ENCODE data around the gene PCDH1.

The PCDH1 gene

DNA sequence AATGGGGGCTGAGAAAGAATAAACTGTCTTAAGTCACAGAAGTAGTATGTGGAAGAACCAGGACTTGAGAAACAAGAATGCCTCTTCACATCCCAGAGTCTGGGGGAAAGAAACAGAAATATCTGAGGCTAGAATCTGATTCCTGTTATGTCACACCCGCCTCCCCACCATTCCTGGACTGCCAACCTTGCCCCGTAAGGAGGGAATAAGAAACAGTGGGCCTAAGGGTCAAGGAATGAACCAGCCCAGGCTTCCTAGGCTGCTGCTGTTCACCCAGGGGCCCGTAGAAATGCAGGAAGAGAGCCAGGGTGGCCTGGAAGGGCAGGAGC, 4.3 kb downstream of the PCDH1 start:
- DNase-seq: no peak
- no peak for ATAC-seq

DNA sequence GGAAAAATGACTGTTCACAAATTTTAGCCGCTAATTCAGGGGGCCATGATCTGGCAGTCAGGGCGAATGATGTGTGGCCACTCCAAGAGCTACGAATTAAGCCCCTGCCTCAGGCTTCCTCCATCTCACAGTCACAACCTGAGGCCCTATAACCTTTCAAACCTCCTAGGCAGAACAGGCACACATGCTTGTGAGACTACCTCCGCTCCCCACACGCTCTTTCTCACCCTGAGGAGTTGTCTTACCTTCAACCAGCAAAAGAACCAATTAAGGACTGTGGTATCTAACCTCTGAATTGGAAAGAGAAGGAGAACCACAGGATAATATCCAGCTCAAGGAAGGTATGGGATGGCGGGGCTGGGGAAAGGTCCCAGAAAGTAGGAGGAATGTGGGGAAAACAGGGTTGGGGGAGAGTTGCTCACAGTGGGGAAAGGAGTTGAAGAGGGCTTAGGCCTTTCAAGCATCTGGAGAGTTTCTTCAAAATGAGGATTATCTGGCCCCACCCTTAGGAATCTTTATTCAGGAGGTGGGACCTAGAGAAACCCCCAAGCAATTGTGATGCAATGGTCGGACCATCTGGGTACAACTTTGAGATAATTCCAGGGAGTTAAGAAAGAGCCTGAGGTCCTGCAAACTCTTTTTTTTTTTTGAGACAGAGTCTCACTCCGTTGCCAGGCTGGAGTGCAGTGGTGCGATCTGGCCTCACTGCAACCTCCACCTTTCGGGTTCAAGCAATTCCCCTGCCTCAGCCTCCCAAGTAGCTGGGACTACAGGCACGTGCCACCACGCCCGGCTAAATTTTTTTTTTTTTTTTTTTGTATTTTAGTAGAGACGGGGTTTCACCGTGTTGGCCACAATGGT, 5.5 kb downstream of the PCDH1 start:
- ATAC-seq: no peak
- DNase-seq: no peak

GRCh38 chr5:141871870-141872269, 6.3 kb downstream of the PCDH1 start:
- DNase-seq: no peak
- no peak for ATAC-seq

- ATAC-seq (no peak), DNase-seq (no peak)
These were observed 7.3 kb downstream of the PCDH1 start for GRCh38 chr5:141870871-141871270.

- no peak for ATAC-seq
- DNase-seq: no peak
These were observed 8.0 kb downstream of the PCDH1 start for GRCh38 chr5:141870228-141870627.

DNA sequence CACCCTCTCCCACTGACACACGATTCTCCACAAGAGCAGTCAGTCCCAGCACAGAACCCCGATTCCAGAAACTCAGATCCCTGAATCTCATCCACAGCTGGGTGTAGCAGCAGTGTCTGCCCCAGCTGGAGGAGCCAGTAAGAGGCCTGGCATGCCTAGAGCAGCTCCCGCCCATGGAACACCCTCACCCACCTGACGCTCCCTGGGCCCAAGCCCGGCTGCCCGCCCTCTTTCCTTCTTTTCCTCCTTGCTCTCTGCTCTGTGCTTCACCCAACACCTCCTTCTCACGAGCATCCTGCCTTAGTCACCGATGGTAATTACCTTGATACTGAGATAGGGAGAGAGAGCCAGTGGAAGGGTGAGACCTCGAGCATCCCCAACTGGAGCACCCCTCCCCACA, 8.7 kb downstream of the PCDH1 start:
- ATAC-seq (no peak), DNase-seq (no peak)

DNA sequence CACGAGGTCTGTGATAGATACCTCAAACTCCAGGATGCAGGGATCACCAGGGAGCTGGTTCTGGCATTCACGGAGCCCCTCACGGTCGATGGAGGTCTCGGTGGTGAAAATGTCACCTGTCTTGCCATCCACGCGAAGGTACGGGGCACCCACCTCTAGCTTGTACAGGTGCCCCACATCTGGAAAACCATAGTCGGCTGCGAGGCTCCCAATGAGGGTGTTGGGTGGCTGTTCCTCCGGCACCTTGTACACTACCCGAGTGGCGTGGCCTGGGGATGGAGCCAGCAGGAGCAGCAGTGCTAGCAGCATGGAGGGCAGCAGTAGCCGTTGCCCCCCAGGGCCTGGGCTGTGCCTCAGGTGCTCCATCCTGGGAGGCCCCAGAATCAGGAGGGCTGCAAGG, 9.2 kb downstream of the PCDH1 start:
- no peak for ATAC-seq
- DNase-seq: no peak

GRCh38 chr5:141868541-141868940, 9.7 kb downstream of the PCDH1 start:
- ATAC-seq: no peak

GRCh38 chr5:141867651-141868050, 10.6 kb downstream of the PCDH1 start:
- ATAC-seq: no peak
- DNase-seq: no peak

More at GRCh38 chr5:141868541-141868940, 9.7 kb downstream of the PCDH1 start:
- DNase-seq: no peak

GRCh38 chr5:141867139-141867538, 11.1 kb downstream of the PCDH1 start:
- DNase-seq (no peak), ATAC-seq (no peak)

- ATAC-seq (no peak), DNase-seq (no peak)
These were observed 12.1 kb downstream of the PCDH1 start for GRCh38 chr5:141866096-141866495.

- no peak for DNase-seq
- ATAC-seq: no peak
These were observed 12.8 kb downstream of the PCDH1 start for GRCh38 chr5:141865406-141865805.

DNA sequence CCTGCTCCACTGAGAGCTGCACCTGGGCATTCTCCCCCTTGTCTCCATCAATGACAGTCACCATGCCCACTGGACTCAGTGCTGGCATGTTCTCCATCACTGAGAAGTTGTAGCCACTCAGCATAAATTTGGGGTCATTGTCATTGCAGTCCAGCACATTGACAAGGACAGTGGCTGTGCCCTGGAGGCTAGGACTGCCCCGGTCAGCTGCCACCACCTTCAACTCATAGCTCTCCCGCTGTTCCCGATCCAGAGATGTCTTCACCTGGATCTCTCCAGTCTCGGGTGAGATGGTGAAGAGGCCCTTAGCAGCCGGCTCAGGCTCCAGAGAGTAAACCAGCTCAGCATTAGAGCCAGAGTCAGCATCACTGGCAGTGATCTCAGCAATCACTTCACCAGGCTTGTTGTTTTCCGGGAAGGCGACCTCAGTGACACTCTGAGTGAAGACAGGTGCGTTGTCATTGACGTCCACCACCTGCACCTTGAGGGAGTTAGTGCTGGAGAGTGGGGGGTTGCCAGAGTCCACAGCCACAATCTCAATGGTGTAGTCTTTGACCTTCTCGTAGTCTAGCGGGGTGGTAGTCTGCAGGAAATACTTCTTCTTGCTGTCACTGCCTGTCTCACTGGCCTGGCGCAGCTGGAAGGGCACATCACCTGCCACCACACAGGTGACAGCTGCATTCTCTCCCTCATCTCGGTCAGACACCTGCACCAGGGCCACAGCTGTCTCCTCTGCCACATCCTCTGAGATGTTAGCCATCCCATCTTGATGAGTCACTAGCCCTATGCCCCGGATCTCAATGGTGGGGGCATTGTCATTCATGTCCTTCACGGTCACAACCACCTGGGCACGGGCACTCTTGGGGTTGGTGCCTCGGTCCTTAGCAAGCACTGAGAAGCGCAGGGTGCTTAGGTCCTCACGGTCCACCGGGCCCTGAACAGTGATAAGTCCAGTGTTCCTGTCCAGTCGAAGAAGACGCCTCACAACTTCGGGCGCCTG, 13.5 kb downstream of the PCDH1 start:
- ATAC-seq (no peak), DNase-seq (no peak)

DNA sequence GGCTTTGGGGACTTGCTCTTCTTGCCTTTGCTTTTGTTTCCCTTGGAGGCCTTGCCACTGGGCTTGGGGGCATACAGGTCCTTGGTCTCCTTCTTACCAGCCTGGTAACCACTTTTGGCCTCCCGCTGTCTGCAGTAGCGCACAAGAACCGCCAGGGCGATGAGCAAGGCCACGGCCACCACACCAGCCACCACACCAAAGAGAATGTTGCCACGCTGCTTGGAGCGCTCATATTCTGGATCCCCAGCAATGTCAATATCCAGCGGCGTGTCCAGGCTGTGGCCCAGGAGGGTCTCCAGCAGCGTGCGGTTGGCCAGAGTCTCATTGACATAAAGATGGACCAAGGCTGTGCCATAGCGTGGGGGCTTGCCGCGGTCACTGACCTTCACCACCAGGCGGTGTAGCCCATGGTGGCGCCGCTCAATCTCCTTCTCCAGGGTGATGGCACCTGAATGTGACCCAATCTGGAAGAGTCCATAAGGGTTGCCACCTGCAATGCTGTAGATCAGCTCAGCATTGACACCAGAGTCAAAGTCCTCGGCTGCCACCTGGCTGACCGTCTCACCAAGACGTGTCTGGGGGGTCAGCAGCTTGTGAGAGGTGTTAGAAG, 14.5 kb downstream of the PCDH1 start:
- DNase-seq (no peak), ATAC-seq (no peak)

DNA sequence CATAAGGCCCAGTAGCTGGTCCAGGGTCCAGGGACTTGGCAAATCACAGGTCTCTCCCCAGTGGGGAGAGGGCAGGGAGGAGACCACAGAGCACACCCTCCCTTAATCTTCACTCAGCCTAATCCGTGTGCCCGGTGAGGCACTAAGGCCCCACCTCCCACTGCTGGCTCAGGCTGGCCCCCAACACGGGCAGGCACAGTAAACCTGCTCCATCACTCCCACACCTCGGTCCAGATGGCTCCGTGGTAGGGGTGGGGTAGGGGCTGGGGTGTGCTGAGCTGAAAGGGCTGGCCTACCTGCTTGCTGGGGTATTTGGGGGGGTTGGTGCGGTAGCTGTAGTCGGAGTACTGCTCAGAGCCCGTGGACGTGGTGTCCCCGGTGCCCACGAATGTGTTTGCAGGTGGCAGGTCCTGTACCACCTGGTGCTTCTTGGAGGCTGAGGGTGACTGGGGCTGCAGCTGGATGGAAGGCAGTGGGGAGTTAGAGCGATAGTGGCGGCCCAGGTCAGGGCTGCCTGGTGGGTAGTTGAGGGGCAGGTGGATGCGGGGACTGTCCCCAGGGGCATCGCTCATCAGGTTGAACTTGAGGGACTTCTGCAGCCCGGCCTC, 15.2 kb downstream of the PCDH1 start:
- ATAC-seq: no peak
- no peak for DNase-seq

DNA sequence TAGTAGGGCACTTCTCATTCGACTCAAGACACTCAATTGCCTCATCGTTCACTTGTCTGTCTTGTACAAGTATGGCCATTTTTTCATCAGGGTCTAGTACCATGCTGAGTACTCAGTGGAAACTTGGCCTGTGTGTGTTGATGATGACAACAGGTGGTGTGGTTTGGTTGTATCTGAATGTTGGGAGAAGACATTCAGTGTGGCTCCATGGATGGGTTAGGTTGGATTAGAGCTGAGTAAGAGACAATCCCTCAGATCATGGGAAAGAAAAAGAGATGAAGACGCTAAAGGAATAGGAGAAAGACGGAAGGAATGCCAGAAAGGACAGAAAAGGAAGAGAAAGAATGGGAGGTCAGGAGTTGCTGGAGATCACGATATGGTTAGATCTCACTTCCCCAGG, 17.0 kb downstream of the PCDH1 start:
- no peak for DNase-seq
- no peak for ATAC-seq

DNA sequence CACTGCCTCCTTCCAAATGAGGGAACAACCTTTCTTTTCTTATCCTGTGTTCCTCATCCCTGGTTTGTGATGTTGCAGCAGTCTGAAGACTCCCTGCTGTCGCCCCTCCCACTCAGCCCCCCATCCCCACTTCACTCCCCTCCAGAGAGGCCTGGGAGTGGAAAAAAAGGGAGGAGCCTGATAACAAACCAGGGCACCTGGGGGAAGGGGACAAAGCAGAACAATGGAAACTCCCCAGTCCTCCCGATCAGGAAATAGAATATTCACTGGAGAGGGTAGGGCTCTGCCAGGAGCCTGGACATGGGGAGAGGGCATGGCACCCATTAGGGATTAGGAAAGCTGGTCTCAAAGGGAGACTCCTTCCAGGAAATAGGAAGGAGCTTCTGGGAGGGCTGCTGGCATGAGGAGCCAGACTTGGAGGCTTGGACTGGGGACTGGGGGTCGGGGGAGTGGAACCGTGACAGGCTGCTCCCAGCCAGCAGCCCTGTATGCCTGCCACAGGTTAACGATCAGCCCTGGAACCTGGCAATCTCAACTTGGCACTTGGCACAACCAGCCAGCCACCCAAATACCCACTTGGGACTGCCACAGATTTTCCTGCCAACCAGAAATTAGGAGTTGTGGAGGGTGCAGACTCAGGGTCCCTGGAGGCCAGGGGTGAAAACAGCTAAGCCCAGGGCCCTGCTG, 20.0 kb downstream of the PCDH1 start:
- DNase-seq (no peak), ATAC-seq (no peak)

- no peak for DNase-seq
- ATAC-seq: no peak
These were observed 21.0 kb downstream of the PCDH1 start for GRCh38 chr5:141857226-141857625.

DNA sequence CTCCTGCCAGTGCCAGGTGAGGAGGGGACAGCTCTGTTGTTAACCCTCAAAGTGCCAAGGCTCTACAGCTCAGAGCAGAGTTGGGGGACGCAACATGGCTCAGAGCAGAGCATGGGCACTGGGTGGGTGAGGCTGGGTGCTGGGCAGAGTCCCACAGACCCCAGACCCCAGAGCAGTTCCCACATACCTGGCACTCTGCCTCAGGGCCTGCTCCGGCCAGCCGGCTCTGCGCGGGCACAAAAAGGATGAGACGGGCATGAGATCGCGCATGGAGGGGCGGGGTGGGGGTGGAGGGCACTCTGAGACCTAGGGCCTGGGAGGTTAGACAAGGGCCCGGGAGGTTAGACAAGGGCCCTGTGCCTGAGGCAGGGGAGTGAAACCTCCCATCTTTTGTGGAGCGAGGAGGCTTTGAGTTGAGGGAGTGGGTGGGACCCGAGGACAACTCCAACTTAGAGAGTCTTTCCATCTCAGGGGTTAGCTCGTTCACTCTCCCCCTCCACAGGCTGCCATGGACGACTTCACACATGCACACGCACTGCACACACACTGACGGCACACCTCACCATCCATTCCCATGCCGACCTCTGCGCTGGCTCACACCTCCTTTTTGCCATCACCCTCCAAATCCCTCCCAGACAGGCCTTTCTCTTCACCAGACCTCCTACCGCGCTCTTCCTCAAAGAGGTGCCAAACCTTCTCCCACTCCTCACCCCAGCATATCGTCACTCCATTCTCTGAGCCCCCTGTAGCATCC, 22.0 kb downstream of the PCDH1 start:
- no peak for ATAC-seq
- no peak for DNase-seq

- ATAC-seq (no peak), DNase-seq (no peak)
These were observed 22.8 kb downstream of the PCDH1 start for GRCh38 chr5:141855265-141856036.
